ENCODE data around the gene NSF.
"Not testable (repeated sequence)": the region's sequence is repeated elsewhere in the genome, so short reads cannot be mapped to it uniquely, and the experiment has no call there.

DNA sequence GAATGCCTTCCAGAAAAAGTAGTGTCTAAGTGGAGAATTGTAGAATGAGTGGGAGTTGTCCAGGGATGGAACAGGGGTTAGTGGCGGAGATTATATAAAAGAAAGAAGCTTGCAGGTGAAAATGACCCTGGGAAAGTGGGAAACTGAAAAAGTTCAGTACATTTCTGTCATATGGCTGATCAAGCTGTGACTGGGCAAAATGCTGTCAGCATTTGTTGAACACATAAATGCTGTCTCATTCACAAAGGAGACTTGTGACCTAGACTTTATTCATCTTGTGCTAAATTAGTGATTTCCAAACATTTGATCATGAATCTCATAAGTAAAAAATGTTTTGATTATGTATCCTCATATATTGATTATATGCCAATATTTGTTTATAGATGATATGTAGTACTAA lies 28.5 kb downstream of the NSF start:
- TF ChIP-seq POLR2A (IDR thresholded peaks at IDR 0.05), result not testable (repeated sequence)
- TF ChIP-seq, protein P1, sequence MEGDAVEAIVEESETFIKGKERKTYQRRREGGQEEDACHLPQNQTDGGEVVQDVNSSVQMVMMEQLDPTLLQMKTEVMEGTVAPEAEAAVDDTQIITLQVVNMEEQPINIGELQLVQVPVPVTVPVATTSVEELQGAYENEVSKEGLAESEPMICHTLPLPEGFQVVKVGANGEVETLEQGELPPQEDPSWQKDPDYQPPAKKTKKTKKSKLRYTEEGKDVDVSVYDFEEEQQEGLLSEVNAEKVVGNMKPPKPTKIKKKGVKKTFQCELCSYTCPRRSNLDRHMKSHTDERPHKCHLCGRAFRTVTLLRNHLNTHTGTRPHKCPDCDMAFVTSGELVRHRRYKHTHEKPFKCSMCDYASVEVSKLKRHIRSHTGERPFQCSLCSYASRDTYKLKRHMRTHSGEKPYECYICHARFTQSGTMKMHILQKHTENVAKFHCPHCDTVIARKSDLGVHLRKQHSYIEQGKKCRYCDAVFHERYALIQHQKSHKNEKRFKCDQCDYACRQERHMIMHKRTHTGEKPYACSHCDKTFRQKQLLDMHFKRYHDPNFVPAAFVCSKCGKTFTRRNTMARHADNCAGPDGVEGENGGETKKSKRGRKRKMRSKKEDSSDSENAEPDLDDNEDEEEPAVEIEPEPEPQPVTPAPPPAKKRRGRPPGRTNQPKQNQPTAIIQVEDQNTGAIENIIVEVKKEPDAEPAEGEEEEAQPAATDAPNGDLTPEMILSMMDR (IDR thresholded peaks at IDR 0.05), result not testable (repeated sequence)

All from testis (tissue), 2 donors.